Suppressor macrophage (primary cell): ENCODE measurements around the gene HOXD13.
A peak's percentile ranks its signal among the peaks of the same experiment; 100 is the strongest.

Experiments used
- DNase-seq, 4 experiments: peaks; one replicate each; pipeline ENCODE4 v3.0.0-alpha.2; 2020 to 2022

The HOXD13 gene

DNA sequence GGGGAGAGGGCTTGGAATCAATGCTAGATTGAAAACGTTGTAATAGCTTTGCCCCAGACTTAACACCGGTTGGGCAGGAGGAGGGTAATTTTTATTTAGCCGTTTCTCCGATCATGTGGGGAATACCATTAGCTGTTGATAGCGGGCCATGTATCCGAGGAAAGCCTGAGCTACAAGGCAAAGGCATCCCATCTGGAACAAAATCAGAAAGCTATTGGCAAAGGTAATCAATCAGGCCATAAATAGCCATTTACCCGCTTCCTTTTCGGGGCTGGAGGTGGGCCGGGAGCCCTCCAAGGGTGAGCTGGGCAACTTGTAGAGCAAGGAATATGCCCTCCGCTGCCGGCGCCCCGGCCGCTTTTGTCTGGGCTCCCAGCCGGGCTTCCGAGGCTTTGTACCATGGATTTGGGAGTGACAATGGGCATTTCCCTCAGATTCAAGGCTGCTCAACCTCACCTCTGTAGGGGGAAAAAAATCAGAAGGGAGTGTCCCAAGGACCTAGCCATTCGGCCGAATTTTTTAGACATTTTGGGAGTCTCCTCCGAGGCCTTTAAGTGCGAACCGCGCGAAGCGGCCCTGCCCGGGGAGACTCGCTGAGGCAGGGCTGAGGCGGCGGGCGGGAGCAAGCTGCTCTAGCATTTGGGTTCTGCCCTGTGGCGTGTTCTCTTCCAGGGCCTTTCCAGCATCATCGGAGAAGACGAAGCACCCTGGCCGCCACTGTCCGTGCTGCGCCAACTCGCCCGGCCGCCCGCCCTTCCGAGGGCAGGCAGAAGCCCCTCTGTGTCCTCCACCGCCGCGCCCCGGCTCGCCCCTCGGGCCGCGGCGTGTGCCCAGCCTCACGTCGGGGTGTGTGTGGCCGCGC is 28.9 kb downstream of the HOXD13 start:
- no peak for DNase-seq

GRCh38 chr2:176122052-176122682 is 29.6 kb downstream of the HOXD13 start:
- DNase-seq, result peak in 1 of 4 experiments; percentile 18

- peak in 2 of 4 experiments; percentile 34 to 44 for DNase-seq
These were observed 30.3 kb downstream of the HOXD13 start, which contains the start of gene HOXD9 for GRCh38 chr2:176122683-176123410. Gene HOXD9, plus strand, starts transcription at chr2:176122719. Its CDS starts 50 bp downstream, at chr2:176122769.

DNA sequence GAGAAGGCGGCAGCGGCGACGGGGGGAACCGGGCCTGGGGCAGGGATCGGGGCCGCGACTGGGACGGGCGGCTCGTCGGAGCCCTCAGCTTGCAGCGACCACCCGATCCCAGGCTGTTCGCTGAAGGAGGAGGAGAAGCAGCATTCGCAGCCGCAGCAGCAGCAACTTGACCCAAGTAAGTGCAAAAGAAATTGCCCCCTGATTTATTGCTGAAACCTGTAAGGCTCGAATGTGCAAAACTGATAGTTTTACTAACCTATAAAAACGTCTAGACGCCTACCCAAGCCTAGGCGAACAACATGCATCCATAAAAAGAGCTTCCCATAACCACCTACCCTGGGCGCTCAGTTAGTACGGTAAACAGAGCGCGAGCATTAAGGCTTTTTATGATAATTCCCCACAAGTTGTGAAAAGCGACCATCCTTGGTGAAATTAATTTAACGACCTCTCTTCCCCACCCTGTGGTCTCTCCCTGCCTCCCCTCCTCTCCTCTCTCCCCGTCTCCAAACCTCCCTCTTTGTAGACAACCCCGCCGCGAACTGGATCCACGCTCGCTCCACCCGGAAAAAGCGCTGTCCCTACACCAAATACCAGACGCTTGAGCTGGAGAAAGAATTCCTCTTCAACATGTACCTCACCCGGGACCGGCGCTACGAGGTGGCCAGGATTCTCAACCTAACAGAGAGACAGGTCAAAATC is 31.0 kb downstream of the HOXD13 start:
- no peak for DNase-seq

GRCh38 chr2:176124110-176124946 is 31.8 kb downstream of the HOXD13 start:
- DNase-seq, result no peak

DNA sequence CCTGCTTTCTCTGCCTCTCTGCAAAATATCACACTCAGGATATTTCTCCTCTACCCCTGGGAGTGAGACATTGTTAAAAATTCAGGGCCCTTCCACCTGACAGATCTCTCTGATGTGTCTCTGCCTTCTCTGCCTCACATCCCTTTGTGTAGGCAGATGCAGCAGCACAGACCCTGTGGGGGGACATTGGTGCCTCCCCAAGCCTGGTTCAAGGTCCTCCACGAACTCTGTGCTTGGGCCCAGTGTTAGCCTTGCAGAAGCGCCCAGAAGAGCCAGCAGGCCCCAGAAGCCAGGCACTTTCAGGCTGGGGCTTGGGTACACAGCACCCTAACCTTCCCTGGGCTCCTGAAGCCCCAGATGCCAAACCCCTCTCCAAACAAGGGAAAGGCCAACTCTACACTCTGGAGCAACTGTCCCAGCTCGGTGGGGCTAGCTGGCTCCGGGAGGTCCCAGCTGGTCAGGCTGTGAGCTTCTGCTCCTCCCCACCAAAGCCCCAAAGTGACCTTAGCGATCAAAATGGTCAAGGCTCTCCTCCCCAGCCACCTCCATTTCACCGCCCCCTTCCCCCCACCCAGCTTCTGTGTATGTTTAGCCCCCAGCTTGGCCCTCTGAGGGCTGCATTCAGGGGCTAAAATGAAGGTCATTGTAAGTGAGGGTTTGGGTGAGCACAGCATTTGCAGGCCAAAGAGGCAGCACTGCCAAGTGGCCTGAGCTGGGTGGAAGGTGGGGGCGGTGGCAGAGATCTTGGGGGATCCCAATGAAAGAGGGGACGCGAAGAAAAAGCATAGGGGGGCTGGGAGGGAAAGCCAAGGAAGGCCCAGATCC is 32.6 kb downstream of the HOXD13 start:
- no peak for DNase-seq

DNA sequence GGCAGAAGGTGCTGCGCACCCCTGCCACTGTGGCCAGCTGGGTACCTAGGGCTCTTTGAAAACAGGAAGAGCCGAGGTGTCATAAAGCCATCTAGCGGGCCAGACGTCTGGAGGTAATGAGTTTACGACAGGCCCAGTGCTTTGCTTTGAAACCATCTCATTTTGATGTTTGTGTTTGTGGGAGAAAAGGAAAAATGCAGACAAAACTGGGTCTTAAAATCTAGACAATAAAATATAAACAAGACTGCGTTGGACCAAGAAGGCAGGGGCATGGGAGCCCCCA is 33.2 kb downstream of the HOXD13 start:
- no peak for DNase-seq

- peak; percentile 70 to 87 (median 82) for DNase-seq
These were observed 34.6 kb downstream of the HOXD13 start for GRCh38 chr2:176126929-176127773.

- no peak for DNase-seq
These were observed 35.2 kb downstream of the HOXD13 start for GRCh38 chr2:176127774-176128072.

DNA sequence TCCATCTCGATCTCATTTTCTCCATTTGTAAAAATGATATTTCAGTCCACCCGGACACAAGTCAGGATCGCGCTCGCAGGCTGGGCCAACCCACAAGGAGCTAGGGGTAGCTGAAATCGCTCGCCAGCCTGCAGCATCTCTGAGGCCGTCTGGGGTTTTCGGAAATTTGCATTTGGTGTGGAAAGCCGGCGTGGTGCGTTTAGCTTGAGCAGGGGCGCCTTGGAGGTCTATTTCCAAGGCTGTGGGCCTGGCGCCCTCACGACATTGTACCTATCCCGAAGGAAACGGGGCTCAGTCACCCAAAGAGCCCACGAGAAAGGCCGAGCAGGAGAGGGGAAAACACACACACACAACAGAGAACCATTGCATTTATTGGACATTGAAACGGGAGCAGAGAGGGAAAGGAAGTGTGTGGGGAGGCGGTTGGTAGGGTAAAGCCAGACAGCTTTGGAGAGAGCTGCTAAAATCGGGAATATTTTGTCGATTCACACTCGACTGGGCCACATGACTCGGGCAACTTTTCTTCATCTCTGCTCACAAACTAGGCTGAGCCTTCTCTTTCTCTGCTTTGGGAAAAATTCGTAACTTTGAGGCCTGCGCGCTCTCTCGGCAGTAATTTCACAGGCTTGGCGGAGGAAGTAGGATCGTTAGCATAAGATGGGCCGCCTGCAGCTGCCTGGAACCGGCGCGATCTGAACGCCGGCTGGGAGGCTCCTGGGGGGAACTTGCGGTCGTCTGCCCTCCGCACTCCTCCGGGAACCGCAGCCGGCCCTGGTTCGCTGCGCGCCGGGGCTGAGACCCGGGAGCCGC is 35.9 kb downstream of the HOXD13 start:
- peak in 1 of 4 experiments; percentile 17 for DNase-seq

DNA sequence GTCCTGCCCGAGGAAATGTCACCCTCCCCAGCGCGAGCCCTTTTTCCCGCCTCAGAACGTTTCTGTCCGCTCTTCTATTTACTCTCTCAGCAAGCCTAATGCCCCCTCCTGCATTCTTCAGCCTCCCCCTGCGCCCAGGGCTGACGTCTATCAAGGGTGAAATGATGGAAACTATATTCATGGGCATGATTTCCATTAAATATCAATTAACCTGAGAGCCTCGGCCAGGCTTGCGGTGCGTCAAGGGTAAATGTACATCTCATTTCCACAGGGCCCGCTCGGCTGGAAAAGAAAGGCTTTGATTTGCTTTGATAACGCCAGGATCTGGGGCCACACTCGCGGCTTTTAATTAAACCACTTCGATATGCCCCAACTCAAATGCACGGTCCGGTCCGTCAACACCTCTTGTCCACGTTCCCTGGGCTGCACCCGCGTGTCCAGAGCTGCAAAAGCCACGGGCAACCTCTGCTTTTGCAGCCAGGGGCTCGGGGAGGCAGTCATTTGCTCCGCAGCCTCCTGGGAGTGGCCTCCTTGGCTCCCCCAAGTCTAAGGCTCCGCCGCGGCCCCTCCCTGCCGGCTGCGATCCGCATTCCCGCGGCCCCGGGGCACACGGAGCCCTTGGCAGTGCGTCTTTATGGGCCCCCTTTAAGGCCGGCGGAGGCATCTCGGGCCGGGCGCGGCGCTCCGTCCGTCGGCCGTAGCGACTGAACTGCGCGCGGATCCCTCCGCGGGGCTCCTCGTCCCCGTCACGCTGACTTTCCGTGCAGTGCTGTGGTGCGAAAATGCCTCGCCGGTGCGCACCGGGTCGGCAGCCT is 36.7 kb downstream of the HOXD13 start, which contains the start of gene HOXD8:
Gene HOXD8 (plus strand): TSS at position 724 of the 815 bp plus-strand sequence. CDS start 662 bp downstream, outside the sequence.
- peak in 3 of 4 experiments; percentile 22 to 57 (median 45) for DNase-seq

- DNase-seq, result no peak
These were observed 37.3 kb downstream of the HOXD13 start for GRCh38 chr2:176129813-176130146.

GRCh38 chr2:176130147-176130956 is 37.8 kb downstream of the HOXD13 start:
- DNase-seq, result peak in 3 of 4 experiments; percentile 16 to 52 (median 44)

DNA sequence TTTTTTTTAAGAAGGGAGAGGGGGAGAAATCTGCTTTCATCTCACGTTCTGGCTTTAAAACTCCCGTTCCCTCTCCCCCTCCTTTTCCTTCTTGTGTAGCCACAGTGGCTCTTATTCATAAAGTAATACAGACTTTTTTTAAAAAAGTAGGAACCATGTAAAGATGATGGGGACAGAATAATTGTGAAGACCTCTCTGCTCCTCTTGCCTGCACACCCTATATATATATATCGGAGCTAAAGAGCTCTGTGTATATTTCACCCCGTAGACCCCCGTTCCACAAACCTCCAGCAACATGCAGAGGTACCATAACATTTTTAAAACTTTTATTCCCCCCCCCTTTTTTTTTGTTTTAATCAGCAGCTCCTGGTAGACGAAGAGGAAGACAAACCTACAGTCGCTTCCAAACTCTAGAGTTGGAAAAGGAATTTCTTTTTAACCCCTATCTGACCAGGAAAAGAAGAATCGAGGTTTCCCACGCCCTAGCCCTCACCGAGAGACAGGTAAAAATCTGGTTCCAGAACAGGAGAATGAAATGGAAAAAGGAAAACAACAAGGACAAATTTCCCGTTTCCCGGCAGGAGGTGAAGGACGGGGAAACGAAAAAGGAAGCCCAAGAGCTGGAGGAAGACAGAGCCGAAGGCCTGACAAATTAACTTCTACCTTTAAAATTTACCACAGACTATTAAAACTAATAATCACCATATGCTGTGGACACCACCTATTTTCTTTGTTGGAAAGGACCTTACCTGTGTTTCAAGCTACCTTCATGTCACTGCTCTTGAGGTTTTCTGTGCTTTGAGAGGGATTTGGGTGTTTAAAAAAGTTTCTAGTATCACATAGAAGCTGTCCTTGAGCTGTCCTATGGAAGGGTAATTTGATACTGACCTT is 38.7 kb downstream of the HOXD13 start:
- DNase-seq, result no peak

- no peak for DNase-seq
These were observed 39.3 kb downstream of the HOXD13 start for GRCh38 chr2:176131848-176132158.
